ENCODE data around the gene ZBTB24. TPM values are rescaled to one million over a fixed set of nuclear protein-coding genes. Genes with fewer than 3 reads are reported as not detected.

Gene ZBTB24
- total RNA-seq, 1 donor from 2014 or later = 5.1 TPM

GRCh38 chr6:109478222-109478805, 4.7 kb downstream of the ZBTB24 start:
- TF ChIP-seq CTCF (IDR thresholded peaks at IDR 0.05; ENCODE audit: unreplicated experiment) = no peak
- H3K4me1 Mint-ChIP-seq (ENCODE audit: unreplicated experiment) = peaks cover 4% of the 10 kb centered on the region
- H3K36me3 Mint-ChIP-seq (ENCODE audit: low read depth, unreplicated experiment) = peaks cover 10% of the 10 kb centered on the region
- H3K27ac Mint-ChIP-seq (ENCODE audit: unreplicated experiment) = no peak overlapping the region
- DNase-seq (ENCODE audit: low spot score) = no peak
- H3K9me3 Mint-ChIP-seq (ENCODE audit: unreplicated experiment) = no peaks in the 10 kb centered on the region
- H3K4me3 Mint-ChIP-seq (ENCODE audit: unreplicated experiment) = no peak overlapping the region
- peaks cover 3% of the 10 kb centered on the region for H3K27me3 Mint-ChIP-seq (ENCODE audit: unreplicated experiment)

GRCh38 chr6:109477725-109478124, 5.3 kb downstream of the ZBTB24 start:
- Mint-ChIP-seq H3K4me3 (ENCODE audit: unreplicated experiment) (no peak overlapping the region), H3K4me1 (ENCODE audit: unreplicated experiment) (peaks cover 4% of the 10 kb centered on the region), H3K27ac (ENCODE audit: unreplicated experiment) (no peak overlapping the region), H3K27me3 (ENCODE audit: unreplicated experiment) (peaks cover 5% of the 10 kb centered on the region), H3K36me3 (ENCODE audit: low read depth, unreplicated experiment) (peaks cover 14% of the 10 kb centered on the region), H3K9me3 (ENCODE audit: unreplicated experiment) (no peaks in the 10 kb centered on the region)
- no peak for TF ChIP-seq CTCF (IDR thresholded peaks at IDR 0.05; ENCODE audit: unreplicated experiment)
- no peak for DNase-seq (ENCODE audit: low spot score)

GRCh38 chr6:109477184-109477583, 5.8 kb downstream of the ZBTB24 start:
- TF ChIP-seq CTCF (IDR thresholded peaks at IDR 0.05; ENCODE audit: unreplicated experiment) = no peak
- no peak overlapping the region for H3K27ac Mint-ChIP-seq (ENCODE audit: unreplicated experiment)

GRCh38 chr6:109475625-109476024, 7.4 kb downstream of the ZBTB24 start:
- DNase-seq (ENCODE audit: low spot score) = no peak
- TF ChIP-seq CTCF (IDR thresholded peaks at IDR 0.05; ENCODE audit: unreplicated experiment) = no peak
- no peaks in the 10 kb centered on the region for H3K4me1 Mint-ChIP-seq (ENCODE audit: unreplicated experiment)
- H3K27me3 Mint-ChIP-seq (ENCODE audit: unreplicated experiment) = peaks cover 4% of the 10 kb centered on the region
- no peaks in the 10 kb centered on the region for H3K9me3 Mint-ChIP-seq (ENCODE audit: unreplicated experiment)
- no peak overlapping the region for H3K27ac Mint-ChIP-seq (ENCODE audit: unreplicated experiment)
- H3K4me3 Mint-ChIP-seq (ENCODE audit: unreplicated experiment) = no peak overlapping the region
- peaks cover 28% of the 10 kb centered on the region for H3K36me3 Mint-ChIP-seq (ENCODE audit: low read depth, unreplicated experiment)

More at GRCh38 chr6:109477184-109477583, 5.8 kb downstream of the ZBTB24 start:
- Mint-ChIP-seq H3K4me3 (ENCODE audit: unreplicated experiment) (no peak overlapping the region), H3K27me3 (ENCODE audit: unreplicated experiment) (peaks cover 4% of the 10 kb centered on the region), H3K36me3 (ENCODE audit: low read depth, unreplicated experiment) (peaks cover 16% of the 10 kb centered on the region), H3K9me3 (ENCODE audit: unreplicated experiment) (no peaks in the 10 kb centered on the region), H3K4me1 (ENCODE audit: unreplicated experiment) (peaks cover 2% of the 10 kb centered on the region)
- DNase-seq (ENCODE audit: low spot score) = no peak

GRCh38 chr6:109474995-109475394, 8.0 kb downstream of the ZBTB24 start:
- peaks cover 4% of the 10 kb centered on the region for H3K27me3 Mint-ChIP-seq (ENCODE audit: unreplicated experiment)
- H3K9me3 Mint-ChIP-seq (ENCODE audit: unreplicated experiment) = no peaks in the 10 kb centered on the region
- no peak overlapping the region for H3K27ac Mint-ChIP-seq (ENCODE audit: unreplicated experiment)
- no peak overlapping the region for H3K4me3 Mint-ChIP-seq (ENCODE audit: unreplicated experiment)
- no peak for DNase-seq (ENCODE audit: low spot score)
- H3K4me1 Mint-ChIP-seq (ENCODE audit: unreplicated experiment) = no peaks in the 10 kb centered on the region
- peaks cover 29% of the 10 kb centered on the region for H3K36me3 Mint-ChIP-seq (ENCODE audit: low read depth, unreplicated experiment)
- TF ChIP-seq CTCF (IDR thresholded peaks at IDR 0.05; ENCODE audit: unreplicated experiment) = no peak

Measured in endothelial cell (in vitro differentiated cells).